Measurements from ENCODE around the gene DUOXA1.

- TF ChIP-seq CTCF (conservative IDR thresholded peaks at IDR 0.05; ENCODE audit: low read length): no peak
- no peak for TF ChIP-seq EZH2phosphoT487 (IDR thresholded peaks at IDR 0.05; ENCODE audit: borderline replicate concordance)
These were observed 35.3 kb downstream of the DUOXA1 start for GRCh38 chr15:45094358-45094730.

Data from Loucy (cell line).